Activated CD8-positive, alpha-beta T cell treated with anti-CD3 and anti-CD28 coated beads for 36 hours (primary cell): Measurements from ENCODE around the gene CTDP1. TPM values are rescaled to one million over a fixed set of nuclear protein-coding genes. Genes with fewer than 3 reads are reported as not detected.
A peak's percentile ranks its signal among the peaks of the same experiment; 100 is the strongest.

Experiments used
- ATAC-seq: fragments of 200-7000 bp; cut with Tn5 transposase; one replicate; pipeline ENCODE4 v1.10.0; 2021; ENCODE audit warnings: mild to moderate bottlenecking, moderate library complexity
- CTCF ChIA-PET: fragments of 350-600 bp; sonication (Branson Sonifier 250); formaldehyde crosslinking; loops from one replicate; lab custom pipeline; 2021; ENCODE audit warnings: antibody characterized with exemption; lab: Charles Lee
- POLR2A ChIA-PET: fragments of 350-600 bp; sonication (Branson Sonifier 250); formaldehyde crosslinking; loops from one replicate; lab custom pipeline; 2021; ENCODE audit warnings: antibody characterized with exemption; lab: Charles Lee
- DNase-seq: peaks from one replicate; pipeline ENCODE4 v3.0.0-alpha.2; 2020
- H3K27ac Mint-ChIP-seq: one replicate; pipeline ENCODE4 v1.8.0; 2021; ENCODE audit warnings: mild to moderate bottlenecking, mixed read lengths
- H3K27me3 Mint-ChIP-seq: one replicate; pipeline ENCODE4 v1.8.0; 2021; ENCODE audit warnings: mixed read lengths
- H3K36me3 Mint-ChIP-seq: one replicate; pipeline ENCODE4 v1.8.0; 2021; ENCODE audit warnings: low read depth, mixed read lengths
- H3K4me1 Mint-ChIP-seq: one replicate; pipeline ENCODE4 v1.8.0; 2021; ENCODE audit warnings: low read depth, mixed read lengths
- H3K4me3 Mint-ChIP-seq: one replicate; pipeline ENCODE4 v1.8.0; 2021; ENCODE audit warnings: mild to moderate bottlenecking, moderate library complexity, mixed read lengths
- H3K9me3 Mint-ChIP-seq: one replicate; pipeline ENCODE4 v1.8.0; 2021; ENCODE audit warnings: mixed read lengths
- CTCF ChIP-seq: fragments of 200-600 bp; IDR thresholded peaks from one replicate; pipeline ENCODE4 v1.8.0; 2022; ENCODE audit warnings: antibody characterized with exemption, mild to moderate bottlenecking
- intact Hi-C: fragments of 100-400 bp; cut with micrococcal nuclease; formaldehyde crosslinking; loops from one replicate; pipeline ENCODE4 v1.10.0; 2022
- total RNA-seq, 2 experiments: library from RNA; stranded (reverse); gene quantifications; one replicate each; pipeline ENCODE4 v1.2.3, GENCODE V29; 2021

The CTDP1 gene
- total RNA-seq, 2 experiments from 2014 or later = 54.9 to 55.6 TPM

GRCh38 chr18:79706006-79706405 lies 26.4 kb downstream of the CTDP1 start:
- intact Hi-C loops = no loop called here

GRCh38 chr18:79706658-79707057 lies 27.1 kb downstream of the CTDP1 start:
- Mint-ChIP-seq H3K4me1 (peaks cover 2% of the 10 kb centered on the region), H3K36me3 (peaks cover 48% of the 10 kb centered on the region), H3K27me3 (no peaks in the 10 kb centered on the region), H3K27ac (no peak overlapping the region), H3K4me3 (no peak overlapping the region), H3K9me3 (no peaks in the 10 kb centered on the region)
- CTCF ChIA-PET = no interaction called here
- DNase-seq (no peak), ATAC-seq (no peak)
- intact Hi-C loops = no loop called here
- POLR2A ChIA-PET = interaction anchor here (1.2 kb wide), 1 partner anchor 23 kb away, joined by 3 read pairs; no protein-coding TSS in a partner anchor
- no peak for TF ChIP-seq CTCF

More at GRCh38 chr18:79706006-79706405, 26.4 kb downstream of the CTDP1 start:
- ATAC-seq = no peak
- Mint-ChIP-seq H3K4me3 (no peak overlapping the region), H3K27ac (peak overlapping the region; percentile 30), H3K9me3 (no peaks in the 10 kb centered on the region), H3K36me3 (peaks cover 50% of the 10 kb centered on the region), H3K4me1 (peaks cover 2% of the 10 kb centered on the region), H3K27me3 (no peaks in the 10 kb centered on the region)
- ChIA-PET POLR2A (no interaction called here), CTCF (no interaction called here)
- TF ChIP-seq CTCF = no peak
- no peak for DNase-seq

- CTCF ChIA-PET = no interaction called here
- no peak overlapping the region for H3K27ac Mint-ChIP-seq
- DNase-seq (no peak), ATAC-seq (no peak)
- no peaks in the 10 kb centered on the region for H3K9me3 Mint-ChIP-seq
- peaks cover 46% of the 10 kb centered on the region for H3K36me3 Mint-ChIP-seq
- no peak for TF ChIP-seq CTCF
- H3K4me1 Mint-ChIP-seq = no peaks in the 10 kb centered on the region
- no peak overlapping the region for H3K4me3 Mint-ChIP-seq
- intact Hi-C loops = no loop called here
- POLR2A ChIA-PET = interaction anchor here (1.2 kb wide), 1 partner anchor 24 kb away, joined by 3 read pairs; no protein-coding TSS in a partner anchor
- H3K27me3 Mint-ChIP-seq = no peaks in the 10 kb centered on the region
Observed at GRCh38 chr18:79707239-79707638, 27.6 kb downstream of the CTDP1 start.

- H3K4me3 Mint-ChIP-seq = no peak overlapping the region
Observed at GRCh38 chr18:79707671-79708070, 28.1 kb downstream of the CTDP1 start.

GRCh38 chr18:79708412-79708811 lies 28.8 kb downstream of the CTDP1 start:
- no peak for DNase-seq
- ChIA-PET CTCF (no interaction called here), POLR2A (no interaction called here)
- no peak for ATAC-seq
- Mint-ChIP-seq H3K4me3 (no peak overlapping the region), H3K36me3 (peaks cover 50% of the 10 kb centered on the region), H3K27me3 (no peaks in the 10 kb centered on the region), H3K9me3 (no peaks in the 10 kb centered on the region), H3K27ac (peak overlapping the region; percentile 46), H3K4me1 (no peaks in the 10 kb centered on the region)
- intact Hi-C loops = no loop called here
- no peak for TF ChIP-seq CTCF

More at GRCh38 chr18:79707671-79708070, 28.1 kb downstream of the CTDP1 start:
- CTCF ChIA-PET = no interaction called here
- H3K27me3 Mint-ChIP-seq = no peaks in the 10 kb centered on the region
- ATAC-seq (no peak), DNase-seq (no peak)
- H3K36me3 Mint-ChIP-seq = peaks cover 46% of the 10 kb centered on the region
- no peaks in the 10 kb centered on the region for H3K4me1 Mint-ChIP-seq
- TF ChIP-seq CTCF = no peak
- H3K27ac Mint-ChIP-seq = no peak overlapping the region
- intact Hi-C loops = no loop called here
- POLR2A ChIA-PET = interaction anchor here (1.2 kb wide), 1 partner anchor 24 kb away, joined by 3 read pairs; no protein-coding TSS in a partner anchor
- no peaks in the 10 kb centered on the region for H3K9me3 Mint-ChIP-seq
